ENCODE data around the gene PPIL4. TPM values are rescaled to one million over a fixed set of nuclear protein-coding genes. Genes with fewer than 3 reads are reported as not detected.

The PPIL4 gene
- 10 to 100 TPM; 15.8 to 28.9 (median 20.5) TPM for total RNA-seq

- TF ChIP-seq CTCF (IDR thresholded peaks at IDR 0.05) = peak; percentile 43 to 94 (median 89)
- TF ChIP-seq POLR2A (IDR thresholded peaks at IDR 0.05) = peak; percentile 76 to 81
- H3K4me3 ChIP-seq = peak within 1 kb of the TSS; percentile 67 to 95 (median 90)
- H3K4me1 ChIP-seq = peaks cover 0 to 27% (median 4%) of the 10 kb centered on the region in 4 donors
- no peaks in the 10 kb centered on the region for H3K27me3 ChIP-seq
- DNase-seq = peak; percentile 91 to 98 (median 97)
- H3K36me3 ChIP-seq = peaks cover 0 to 1% (median 0%) of the 10 kb centered on the region in 3 donors
- no peaks in the 10 kb centered on the region for H3K9me3 ChIP-seq
- H3K27ac ChIP-seq = peak within 1 kb of the TSS; percentile 90 to 98 (median 92)
Measured at GRCh38 chr6:149545754-149546471, at the start of gene PPIL4. Gene PPIL4, minus strand, starts transcription at chr6:149546043. Its CDS starts 38 bp downstream, at chr6:149546005.

- H3K4me3 ChIP-seq = no peak overlapping the region
- no peaks in the 10 kb centered on the region for H3K4me1 ChIP-seq
- H3K36me3 ChIP-seq = peaks cover 0 to 71% (median 0%) of the 10 kb centered on the region in 3 donors
- H3K9me3 ChIP-seq = no peaks in the 10 kb centered on the region
- H3K27ac ChIP-seq = no peak overlapping the region
- TF ChIP-seq POLR2A (IDR thresholded peaks at IDR 0.05) = no peak
- no peak for TF ChIP-seq CTCF (IDR thresholded peaks at IDR 0.05)
- DNase-seq = no peak
- no peaks in the 10 kb centered on the region for H3K27me3 ChIP-seq
Measured at GRCh38 chr6:149593408-149593807, 47.6 kb upstream of the PPIL4 start.

GRCh38 chr6:149592983-149593382 is 47.1 kb upstream of the PPIL4 start:
- TF ChIP-seq CTCF (IDR thresholded peaks at IDR 0.05) (no peak), POLR2A (IDR thresholded peaks at IDR 0.05) (no peak)
- H3K4me3 ChIP-seq = no peak overlapping the region
- no peak for DNase-seq
- no peaks in the 10 kb centered on the region for H3K4me1 ChIP-seq
- H3K36me3 ChIP-seq = peaks cover 0 to 69% (median 0%) of the 10 kb centered on the region in 3 donors
- H3K27me3 ChIP-seq = no peaks in the 10 kb centered on the region
- no peaks in the 10 kb centered on the region for H3K9me3 ChIP-seq
- H3K27ac ChIP-seq = no peak overlapping the region

- Histone ChIP-seq H3K4me1 (no peaks in the 10 kb centered on the region), H3K4me3 (no peak overlapping the region), H3K27ac (no peak overlapping the region), H3K36me3 (peaks cover 0 to 62% (median 0%) of the 10 kb centered on the region in 3 donors), H3K9me3 (no peaks in the 10 kb centered on the region), H3K27me3 (no peaks in the 10 kb centered on the region)
- DNase-seq = no peak
- TF ChIP-seq CTCF (IDR thresholded peaks at IDR 0.05) (no peak), POLR2A (IDR thresholded peaks at IDR 0.05) (no peak)
Measured at GRCh38 chr6:149586149-149586548, 40.3 kb upstream of the PPIL4 start.

- Histone ChIP-seq H3K27me3 (no peaks in the 10 kb centered on the region), H3K27ac (no peak overlapping the region), H3K4me1 (no peaks in the 10 kb centered on the region), H3K36me3 (peaks cover 0 to 65% (median 0%) of the 10 kb centered on the region in 3 donors), H3K9me3 (no peaks in the 10 kb centered on the region), H3K4me3 (no peak overlapping the region)
- DNase-seq = no peak
- TF ChIP-seq POLR2A (IDR thresholded peaks at IDR 0.05) (no peak), CTCF (IDR thresholded peaks at IDR 0.05) (no peak)
Measured at GRCh38 chr6:149581349-149581748, 35.5 kb upstream of the PPIL4 start.
